GM23248 (cell line): ENCODE results near the gene RABGAP1L. TPM values are rescaled to one million over a fixed set of nuclear protein-coding genes. Genes with fewer than 3 reads are reported as not detected.
"Not testable (repeated sequence)": the region's sequence is repeated elsewhere in the genome, so short reads cannot be mapped to it uniquely, and the experiment has no call there.

ENCODE experiments used
- DNase-seq: peaks from one replicate; pipeline ENCODE4 v3.0.0-alpha.2; 2015
- H2AFZ ChIP-seq: fragments of 200-600 bp; sonication (generic); 2 replicates; pipeline ENCODE4 v1.6.1; 2016; ENCODE audit warnings: antibody characterized with exemption
- H3F3A ChIP-seq: fragments of 200-600 bp; sonication (generic); 2 replicates; pipeline ENCODE4 v1.6.1; 2016; ENCODE audit warnings: mild to moderate bottlenecking, antibody characterized with exemption, mixed run types; ENCODE audit not compliant: insufficient read depth
- H3K27ac ChIP-seq: fragments of 200-600 bp; sonication (generic); 2 replicates; pipeline ENCODE4 v1.5.1; 2016; ENCODE audit warnings: mild to moderate bottlenecking
- H3K27me3 ChIP-seq: fragments of 200-600 bp; sonication (generic); replicated peaks from 2 replicates; pipeline ENCODE4 v1.6.1; 2016; ENCODE audit warnings: mild to moderate bottlenecking; ENCODE audit not compliant: insufficient read depth
- H3K36me3 ChIP-seq: fragments of 200-600 bp; sonication (generic); 2 replicates; pipeline ENCODE4 v1.6.1; 2016; ENCODE audit warnings: low read depth, mild to moderate bottlenecking
- H3K4me1 ChIP-seq: fragments of 200-600 bp; sonication (generic); 2 replicates; pipeline ENCODE4 v1.6.1; 2016; ENCODE audit warnings: mild to moderate bottlenecking; ENCODE audit not compliant: insufficient read depth
- H3K4me2 ChIP-seq: fragments of 200-600 bp; sonication (generic); one replicate; pipeline ENCODE4 v1.6.1; 2016; ENCODE audit warnings: mild to moderate bottlenecking; ENCODE audit not compliant: unreplicated experiment
- H3K4me3 ChIP-seq: fragments of 200-600 bp; sonication (generic); 2 replicates; pipeline ENCODE4 v1.5.1; 2016; ENCODE audit warnings: mild to moderate bottlenecking
- H3K79me2 ChIP-seq: fragments of 200-600 bp; sonication (generic); 2 replicates; pipeline ENCODE4 v1.6.1; 2016; ENCODE audit warnings: mild to moderate bottlenecking; ENCODE audit not compliant: insufficient read depth
- H3K9ac ChIP-seq: fragments of 200-600 bp; sonication (generic); 2 replicates; pipeline ENCODE4 v1.6.1; 2016; ENCODE audit warnings: mild to moderate bottlenecking
- H3K9me2 ChIP-seq: fragments of 200-600 bp; sonication (generic); 2 replicates; pipeline ENCODE4 v1.6.1; 2016; ENCODE audit warnings: mixed run types, mild to moderate bottlenecking, moderate library complexity; ENCODE audit not compliant: insufficient read depth
- H3K9me3 ChIP-seq: fragments of 200-600 bp; sonication (generic); one replicate; pipeline ENCODE4 v1.6.1; 2017; ENCODE audit warnings: low read depth
- H4K20me1 ChIP-seq: fragments of 200-600 bp; sonication (generic); 2 replicates; pipeline ENCODE4 v1.6.0; 2016; ENCODE audit not compliant: insufficient read depth
- EZH2 ChIP-seq: fragments of 200-600 bp; sonication (generic); IDR thresholded peaks from 2 replicates; pipeline ENCODE4 v1.6.1; 2018; ENCODE audit warnings: antibody characterized with exemption, mild to moderate bottlenecking; ENCODE audit not compliant: insufficient read depth, poor library complexity, severe bottlenecking
- EZH2phosphoT487 ChIP-seq: fragments of 200-600 bp; sonication (generic); IDR thresholded peaks from 2 replicates; pipeline ENCODE4 v1.6.1; 2018; ENCODE audit warnings: antibody characterized with exemption, moderate library complexity, mild to moderate bottlenecking, low read depth; ENCODE audit not compliant: insufficient read depth
- WGBS, 2 experiments: methylation state at CpG; one replicate each; pipeline ENCODE4 v1.1.6; 2015 to 2017; ENCODE audit warnings: low lambda C conversion rate in 2 of 2, low coverage in 1 of 2; ENCODE audit errors: missing lambda C conversion rate in 2 of 2; 5-methylcytosine and 5-hydroxymethylcytosine counted together
- in situ Hi-C: fragments of 300-500 bp; cut with MboI; formaldehyde crosslinking; loops from 2 replicates; pipeline ENCODE4 v1.15.0; 2020
- polyA plus RNA-seq: library from polyadenylated mRNA; unstranded; fragments of >200 nt; fragmentation: Nextera tagmentation; extraction: Ambion mirVana; gene quantifications from 2 replicates; pipeline ENCODE4 v1.2.1, GENCODE V29; 2016
- total RNA-seq: library from RNA; depleted of rRNA; stranded (reverse); fragments of >200 nt; shearing (Covaris generic); gene quantifications from 2 replicates; pipeline ENCODE4 v1.2.3, GENCODE V29; 2014

The RABGAP1L gene
- total and polyA plus RNA-seq, 2 experiments from 2014 or later, result 13.7 to 21.6 TPM

- no peaks in the 10 kb centered on the region for H3K9me3 ChIP-seq
- no peaks in the 10 kb centered on the region for H3K4me1 ChIP-seq
- H3K27me3 ChIP-seq, result peaks cover 11% of the 10 kb centered on the region; the same call in 1 of the 2 replicates
- no peaks in the 10 kb centered on the region for H4K20me1 ChIP-seq
- no peaks in the 10 kb centered on the region for H3K79me2 ChIP-seq
- 54 to 65% methylated on average over 5 of the region's 5 CpGs for WGBS, 2 experiments
- H3K27ac ChIP-seq, result no peak overlapping the region
- H3K4me2 ChIP-seq, result no peak overlapping the region
- TF ChIP-seq EZH2, result no peak
- no peaks in the 10 kb centered on the region for H3K9me2 ChIP-seq
- no peak overlapping the region for H3K9ac ChIP-seq
- H3K4me3 ChIP-seq, result no peak overlapping the region
- no peak overlapping the region for H2AFZ ChIP-seq
- no peak for DNase-seq
- in situ Hi-C loops, result no loop called here
- H3F3A ChIP-seq, result no peaks in the 10 kb centered on the region
- no peaks in the 10 kb centered on the region for H3K36me3 ChIP-seq
These were observed 16.5 kb upstream of the RABGAP1L start for GRCh38 chr1:174142836-174143235.

GRCh38 chr1:174143727-174144396, 15.5 kb upstream of the RABGAP1L start:
- H3K27me3 ChIP-seq, result peaks cover 11% of the 10 kb centered on the region; the same call in 1 of the 2 replicates
- H3K9me3 ChIP-seq, H3K4me2 ChIP-seq, DNase-seq, H3K36me3 ChIP-seq, H3K4me1 ChIP-seq, H3F3A ChIP-seq, H3K79me2 ChIP-seq, H3K9ac ChIP-seq, in situ Hi-C loops, H2AFZ ChIP-seq, H4K20me1 ChIP-seq, H3K27ac ChIP-seq, H3K4me3 ChIP-seq, H3K9me2 ChIP-seq: not testable (repeated sequence)
- WGBS, 2 experiments, result 66 to 71% methylated on average over 12 of the region's 12 CpGs

GRCh38 chr1:174144397-174144783, 14.9 kb upstream of the RABGAP1L start:
- H3K27ac ChIP-seq, H3K4me2 ChIP-seq, H3F3A ChIP-seq, DNase-seq, H3K4me3 ChIP-seq, H3K9ac ChIP-seq, H4K20me1 ChIP-seq, H3K79me2 ChIP-seq, H3K36me3 ChIP-seq, H3K9me3 ChIP-seq, in situ Hi-C loops, H3K4me1 ChIP-seq, H3K9me2 ChIP-seq, H2AFZ ChIP-seq: not testable (repeated sequence)
- 45 to 72% methylated on average over 3 of the region's 3 CpGs for WGBS, 2 experiments
- H3K27me3 ChIP-seq, result peaks cover 11% of the 10 kb centered on the region; the same call in 1 of the 2 replicates

GRCh38 chr1:174149216-174149615, 10.1 kb upstream of the RABGAP1L start:
- Histone ChIP-seq H3K4me3 (no peak overlapping the region), H3K9me3 (no peaks in the 10 kb centered on the region), H3K79me2 (no peaks in the 10 kb centered on the region), H3K9ac (no peak overlapping the region), H2AFZ (no peak overlapping the region), H3K36me3 (no peaks in the 10 kb centered on the region), H4K20me1 (no peaks in the 10 kb centered on the region), H3K4me2 (no peak overlapping the region), H3K27ac (no peak overlapping the region), H3K4me1 (no peaks in the 10 kb centered on the region), H3F3A (no peaks in the 10 kb centered on the region), H3K27me3 (peaks cover 8% of the 10 kb centered on the region; the same call in 1 of the 2 replicates), H3K9me2 (no peaks in the 10 kb centered on the region)
- TF ChIP-seq EZH2 (no peak), EZH2phosphoT487 (no peak)
- in situ Hi-C loops, result no loop called here
- 47 to 48% methylated on average over 4 of the region's 4 CpGs for WGBS, 2 experiments
- DNase-seq, result no peak

- Histone ChIP-seq H3K4me1 (no peaks in the 10 kb centered on the region), H2AFZ (no peak overlapping the region), H3K9me3 (no peaks in the 10 kb centered on the region), H3K27me3 (no peaks in the 10 kb centered on the region; the same call in 1 of the 2 replicates), H3K9ac (no peak overlapping the region), H3K4me2 (no peak overlapping the region), H3K27ac (no peak overlapping the region), H3K9me2 (no peaks in the 10 kb centered on the region), H3K4me3 (no peak overlapping the region), H3K36me3 (no peaks in the 10 kb centered on the region), H4K20me1 (no peaks in the 10 kb centered on the region), H3F3A (no peaks in the 10 kb centered on the region), H3K79me2 (no peaks in the 10 kb centered on the region)
- in situ Hi-C loops, result no loop called here
- no peak for DNase-seq
- 87 to 98% methylated on average over 2 of the region's 2 CpGs for WGBS, 2 experiments
- TF ChIP-seq EZH2phosphoT487 (no peak), EZH2 (no peak)
These were observed 8.8 kb upstream of the RABGAP1L start for GRCh38 chr1:174150499-174150898.
